HepG2 (cell line): ENCODE data around the gene ATP4A. TPM values are rescaled to one million over a fixed set of nuclear protein-coding genes. Genes with fewer than 3 reads are reported as not detected.

Experiments used
- ATAC-seq: fragments of 200-7000 bp; cut with Tn5 transposase; 3 replicates; pipeline ENCODE4 v1.9.1; 2020; ENCODE audit warnings: mild to moderate bottlenecking, moderate library complexity
- BruUV-seq: library from RNA; stranded (reverse); fragments of 400-500 nt; replicated peaks from 2 replicates; lab custom pipeline; 2021; lab: Mats Ljungman, UMichigan
- CTCF ChIA-PET: fragments of 300-600 bp; formaldehyde crosslinking; extraction: SDS; loops from one replicate; lab custom pipeline; 2021; ENCODE audit warnings: low total read pairs, inconsistent platforms, low intra/inter-chr PET ratio; lab: Yijun Ruan, JAX
- POLR2A ChIA-PET: fragments of 350-600 bp; sonication (Branson Sonifier 250); formaldehyde crosslinking; loops from one replicate; lab custom pipeline; 2020; ENCODE audit warnings: antibody characterized with exemption, inconsistent platforms; lab: Yijun Ruan, JAX
- DNase-seq: peaks from one replicate; pipeline ENCODE4 v3.0.0-alpha.2; 2015; ENCODE audit warnings: low spot score
- FAIRE-seq: peaks from 3 replicates; lab custom pipeline; 2011; peaks lifted over from hg19 to GRCh38; lab: Jason Lieb, UNC
- H2AFZ ChIP-seq: one replicate; pipeline ENCODE4 v1.6.1; 2011; ENCODE audit warnings: low read length, inconsistent platforms
- H3K27ac ChIP-seq: fragments of 300-600 bp; 3 replicates; pipeline ENCODE4 v1.8.0; 2011; ENCODE audit warnings: mixed run types, mild to moderate bottlenecking, mixed read lengths, low read length, inconsistent platforms; ENCODE audit not compliant: insufficient read depth; ENCODE audit errors: extremely low read length
- H3K27me3 ChIP-seq, 2 experiments: fragments of 200-600 bp in 1 of 2; 2 replicates in 1 of 2; 3 replicates in 1 of 2; pipeline versions ENCODE4 v1.6.0 to v1.8.0; 2011; ENCODE audit warnings: low read length in 2 of 2, mild to moderate bottlenecking in 2 of 2, moderate library complexity in 2 of 2, inconsistent platforms in 1 of 2; ENCODE audit not compliant: insufficient read depth in 2 of 2, control insufficient read depth in 1 of 2
- H3K36me3 ChIP-seq, 2 experiments: fragments of 200-600 bp in 1 of 2; replicated peaks in 1 of 2; 2 replicates in 1 of 2; 3 replicates in 1 of 2; pipeline versions ENCODE4 v1.5.1 to v1.8.0; 2011; ENCODE audit warnings: low read length in 2 of 2, inconsistent platforms in 1 of 2; ENCODE audit not compliant: insufficient read depth in 2 of 2, control insufficient read depth in 1 of 2
- H3K4me1 ChIP-seq: 2 replicates; pipeline ENCODE4 v1.5.1; 2012; ENCODE audit warnings: low read length, inconsistent platforms; ENCODE audit not compliant: insufficient read depth
- H3K4me2 ChIP-seq: 2 replicates; pipeline ENCODE4 v1.6.0; 2011; ENCODE audit warnings: low read depth, low read length, inconsistent platforms
- H3K4me3 ChIP-seq, 3 experiments: fragments of 200-600 bp in 1 of 3; sonication (generic), shearing (Covaris generic) in 1 of 3; replicated peaks in 1 of 3; 2 replicates each; pipeline ENCODE4 v1.5.1; 2011 to 2016; ENCODE audit warnings: low read length in 3 of 3, inconsistent platforms in 2 of 3, low read depth in 2 of 3, mild to moderate bottlenecking in 2 of 3, control low read depth in 1 of 3, mixed read lengths in 1 of 3; ENCODE audit not compliant: insufficient read depth in 1 of 3
- H3K79me2 ChIP-seq: one replicate; pipeline ENCODE4 v1.6.1; 2011; ENCODE audit warnings: low read length, inconsistent platforms; ENCODE audit not compliant: insufficient read depth
- H3K9ac ChIP-seq: 2 replicates; pipeline ENCODE4 v1.6.0; 2011; ENCODE audit warnings: mild to moderate bottlenecking, low read depth, low read length, inconsistent platforms; ENCODE audit not compliant: insufficient read depth
- H3K9me3 ChIP-seq: 2 replicates; pipeline ENCODE4 v1.5.1; 2012; ENCODE audit warnings: mild to moderate bottlenecking, low read length
- H4K20me1 ChIP-seq: 2 replicates; pipeline ENCODE4 v1.6.0; 2011; ENCODE audit warnings: inconsistent platforms, mild to moderate bottlenecking, low read length, moderate library complexity; ENCODE audit not compliant: insufficient read depth
- ATF7 ChIP-seq, 2 experiments: fragments of 450-650 bp in 1 of 2; sonication (generic) in 1 of 2; formaldehyde crosslinking in 1 of 2; IDR thresholded peaks; 2 replicates each; pipeline versions ENCODE4 v1.4.0 to v1.6.1; 2016 to 2020; ENCODE audit warnings: antibody characterized with exemption in 1 of 2, mild to moderate bottlenecking in 1 of 2, missing genetic modification reagents in 1 of 2
- FOXP1 ChIP-seq, 2 experiments: fragments of 450-650 bp in 1 of 2; IDR thresholded peaks; 2 replicates each; pipeline ENCODE4 v1.6.1; 2017 to 2018; ENCODE audit warnings: antibody characterized with exemption in 1 of 2
- GLI4 ChIP-seq: sonication (generic); formaldehyde crosslinking; IDR thresholded peaks from 2 replicates; pipeline ENCODE4 v1.5.1; 2020; ENCODE audit warnings: missing genetic modification reagents, mild to moderate bottlenecking, moderate library complexity, borderline replicate concordance
- HES4 ChIP-seq: sonication (generic); formaldehyde crosslinking; IDR thresholded peaks from 2 replicates; pipeline ENCODE4 v1.9.0; 2021; ENCODE audit warnings: mild to moderate bottlenecking, missing genetic modification reagents, borderline replicate concordance
- HMG20A ChIP-seq: IDR thresholded peaks from 2 replicates; pipeline ENCODE4 v1.6.1; 2016; ENCODE audit warnings: borderline replicate concordance
- ZNF263 ChIP-seq: sonication (generic); formaldehyde crosslinking; IDR thresholded peaks from 2 replicates; pipeline ENCODE4 v1.4.0; 2020; ENCODE audit warnings: missing genetic modification reagents
- ZNF292 ChIP-seq: sonication (generic); formaldehyde crosslinking; IDR thresholded peaks from 2 replicates; pipeline ENCODE4 v1.8.1; 2022; ENCODE audit warnings: mild to moderate bottlenecking, low read depth, missing genetic modification reagents, borderline replicate concordance
- ZNF333 ChIP-seq: sonication (generic); formaldehyde crosslinking; IDR thresholded peaks from 2 replicates; pipeline ENCODE4 v1.4.0; 2020; ENCODE audit warnings: mild to moderate bottlenecking, missing genetic modification reagents, borderline replicate concordance
- ZNF746 ChIP-seq: sonication (generic); formaldehyde crosslinking; IDR thresholded peaks from 2 replicates; pipeline ENCODE4 v1.8.0; 2022; ENCODE audit warnings: mild to moderate bottlenecking, missing genetic modification reagents
- ZNF850 ChIP-seq: sonication (generic); formaldehyde crosslinking; conservative IDR thresholded peaks from 2 replicates; pipeline ENCODE4 v1.9.0; 2021; ENCODE audit warnings: mild to moderate bottlenecking, missing genetic modification reagents
- ZNF878 ChIP-seq: sonication (generic); formaldehyde crosslinking; IDR thresholded peaks from 2 replicates; pipeline ENCODE4 v1.8.1; 2023; ENCODE audit warnings: mild to moderate bottlenecking, missing genetic modification reagents, moderate library complexity
- WGBS: methylation state at CpG from one replicate; pipeline ENCODE4 v1.1.6; 2017; ENCODE audit warnings: low lambda C conversion rate; 5-methylcytosine and 5-hydroxymethylcytosine counted together
- in situ Hi-C: cut with HindIII; loops from 2 replicates; pipeline ENCODE4 v1.10.0; 2017; ENCODE audit warnings: low pct_unique_long_range_greater_than_20kb; ENCODE audit not compliant: extremely low pct_ligation_motif_present
- intact Hi-C: fragments of 100-400 bp; cut with micrococcal nuclease; formaldehyde crosslinking; loops from one replicate; pipeline ENCODE4 v1.10.0; 2022; ENCODE audit not compliant: unreplicated experiment
- polyA plus RNA-seq, 8 experiments: library from polyadenylated mRNA; depleted of rRNA in 3 of 8; stranded (reverse) in 7 of 8; unstranded in 1 of 8; fragments of >200 nt; fragmentation: Illumina TruSeq in 4 of 8; extraction: Trizol in 4 of 8; gene quantifications; 2 replicates each; pipeline versions ENCODE4 v1.2.1 to v1.2.3, GENCODE V29; 2011 to 2016; ENCODE audit warnings: low read depth in 4 of 8, missing spikeins in 1 of 8, mixed read lengths in 1 of 8; ENCODE audit not compliant: insufficient read depth in 1 of 8
- total RNA-seq, 5 experiments: library from RNA; depleted of rRNA; stranded (reverse); fragments of >200 nt; fragmentation: Illumina TruSeq; extraction: Trizol; gene quantifications; 2 replicates each; pipeline ENCODE4 v1.2.3, GENCODE V29; 2016; ENCODE audit warnings: low read depth in 1 of 5
- TF ChIP-seq, protein P1 (sequence below): sonication (generic); formaldehyde crosslinking; IDR thresholded peaks from one replicate; pipeline ENCODE4 v1.5.1; 2020; ENCODE audit warnings: mild to moderate bottlenecking, missing genetic modification reagents; ENCODE audit errors: not compliant biosample characterization
- TF ChIP-seq, protein P2 (sequence below): sonication (generic); formaldehyde crosslinking; IDR thresholded peaks from 2 replicates; pipeline ENCODE4 v1.5.0; 2020; ENCODE audit warnings: missing genetic modification reagents

ATP4A gene
- total and polyA plus RNA-seq, 2 of the 13 experiments (the other 11 are each of a cell fraction or from before 2014, with no cell fraction given), result 0.08 to 0.11 TPM

DNA sequence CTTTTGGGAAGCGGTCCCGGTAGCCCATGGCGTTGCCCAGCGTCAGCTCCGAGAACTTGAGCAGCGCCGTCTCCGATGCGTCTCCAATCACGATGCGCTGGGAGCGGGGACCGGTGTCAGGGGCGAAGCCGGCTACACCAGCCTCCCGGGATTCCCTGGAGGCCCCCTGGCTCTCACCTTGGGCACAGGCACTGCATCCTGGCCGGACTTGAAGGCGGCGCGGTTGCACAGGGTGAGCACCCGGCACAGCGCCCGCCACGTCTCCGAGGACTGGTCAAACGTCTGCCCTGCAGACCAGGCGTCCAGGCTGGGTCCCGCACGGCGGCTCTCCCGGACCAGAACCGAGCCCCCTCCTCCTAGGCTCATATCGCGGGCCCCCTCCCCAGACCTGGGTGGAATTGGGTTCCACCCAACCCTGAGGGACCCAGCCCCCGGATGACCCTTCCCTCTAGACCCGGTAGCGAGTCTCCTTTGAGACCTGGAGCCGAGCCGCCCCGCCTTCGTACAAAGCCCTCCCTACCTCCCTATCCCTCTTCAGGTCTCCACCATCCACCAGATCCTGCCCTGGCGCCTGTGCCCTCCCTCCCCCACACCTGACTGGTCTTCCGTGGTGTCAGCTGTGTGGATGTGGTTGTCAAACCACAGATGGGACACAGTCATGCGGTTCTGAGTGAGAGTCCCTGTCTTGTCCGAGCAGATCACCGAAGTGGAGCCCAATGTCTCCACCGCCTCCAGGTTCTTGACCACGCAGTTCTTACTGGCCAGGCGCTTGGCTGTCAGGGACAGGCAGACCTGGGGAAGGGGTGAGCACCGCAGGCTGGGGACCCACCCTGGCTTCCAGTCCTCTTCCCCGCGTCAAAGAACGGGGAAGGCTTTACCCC, 4.8 kb downstream of the ATP4A start:
- no peak overlapping the region for H3K4me2 ChIP-seq
- no TSS peak for BruUV-seq
- ATAC-seq (no peak), FAIRE-seq (no peak), DNase-seq (no peak)
- H3K36me3 ChIP-seq, result no peaks in the 10 kb centered on the region
- H2AFZ ChIP-seq, result no peak overlapping the region
- H3K9ac ChIP-seq, result no peak overlapping the region
- H3K79me2 ChIP-seq, result no peaks in the 10 kb centered on the region
- in situ Hi-C loops, result loop anchor here (5.0 kb wide), 1 partner anchor 34 kb away; no protein-coding TSS in a partner anchor
- WGBS, result 74% methylated on average over 18 of the region's 53 CpGs
- H4K20me1 ChIP-seq, result no peaks in the 10 kb centered on the region
- no peak overlapping the region; a peak in 1 of 6 replicates for H3K4me3 ChIP-seq
- intact Hi-C loops, result loop anchor here (5.0 to 10.0 kb wide), 3 partner anchors 34 to 86 kb away; partner anchors contain the start of genes COX6B1, ETV2 and HAUS5
- peaks cover 25% of the 10 kb centered on the region for H3K4me1 ChIP-seq
- H3K27ac ChIP-seq, result no peak overlapping the region
- ChIA-PET CTCF (interaction anchor here (1.0 to 1.8 kb wide), 2 partner anchors 34 to 135 kb away, joined by 3 to 4 read pairs; no protein-coding TSS in a partner anchor), POLR2A (interaction anchor here (1.1 to 1.4 kb wide), 7 partner anchors 9 to 144 kb away, joined by 3 to 6 read pairs (median 4); partner anchors contain the start of gene COX6B1)
- H3K27me3 ChIP-seq, result peaks cover 1 to 54% of the 10 kb centered on the region in 2 experiments; a peak in 3 of 5 replicates
- no peaks in the 10 kb centered on the region for H3K9me3 ChIP-seq
- TF ChIP-seq, protein P1, sequence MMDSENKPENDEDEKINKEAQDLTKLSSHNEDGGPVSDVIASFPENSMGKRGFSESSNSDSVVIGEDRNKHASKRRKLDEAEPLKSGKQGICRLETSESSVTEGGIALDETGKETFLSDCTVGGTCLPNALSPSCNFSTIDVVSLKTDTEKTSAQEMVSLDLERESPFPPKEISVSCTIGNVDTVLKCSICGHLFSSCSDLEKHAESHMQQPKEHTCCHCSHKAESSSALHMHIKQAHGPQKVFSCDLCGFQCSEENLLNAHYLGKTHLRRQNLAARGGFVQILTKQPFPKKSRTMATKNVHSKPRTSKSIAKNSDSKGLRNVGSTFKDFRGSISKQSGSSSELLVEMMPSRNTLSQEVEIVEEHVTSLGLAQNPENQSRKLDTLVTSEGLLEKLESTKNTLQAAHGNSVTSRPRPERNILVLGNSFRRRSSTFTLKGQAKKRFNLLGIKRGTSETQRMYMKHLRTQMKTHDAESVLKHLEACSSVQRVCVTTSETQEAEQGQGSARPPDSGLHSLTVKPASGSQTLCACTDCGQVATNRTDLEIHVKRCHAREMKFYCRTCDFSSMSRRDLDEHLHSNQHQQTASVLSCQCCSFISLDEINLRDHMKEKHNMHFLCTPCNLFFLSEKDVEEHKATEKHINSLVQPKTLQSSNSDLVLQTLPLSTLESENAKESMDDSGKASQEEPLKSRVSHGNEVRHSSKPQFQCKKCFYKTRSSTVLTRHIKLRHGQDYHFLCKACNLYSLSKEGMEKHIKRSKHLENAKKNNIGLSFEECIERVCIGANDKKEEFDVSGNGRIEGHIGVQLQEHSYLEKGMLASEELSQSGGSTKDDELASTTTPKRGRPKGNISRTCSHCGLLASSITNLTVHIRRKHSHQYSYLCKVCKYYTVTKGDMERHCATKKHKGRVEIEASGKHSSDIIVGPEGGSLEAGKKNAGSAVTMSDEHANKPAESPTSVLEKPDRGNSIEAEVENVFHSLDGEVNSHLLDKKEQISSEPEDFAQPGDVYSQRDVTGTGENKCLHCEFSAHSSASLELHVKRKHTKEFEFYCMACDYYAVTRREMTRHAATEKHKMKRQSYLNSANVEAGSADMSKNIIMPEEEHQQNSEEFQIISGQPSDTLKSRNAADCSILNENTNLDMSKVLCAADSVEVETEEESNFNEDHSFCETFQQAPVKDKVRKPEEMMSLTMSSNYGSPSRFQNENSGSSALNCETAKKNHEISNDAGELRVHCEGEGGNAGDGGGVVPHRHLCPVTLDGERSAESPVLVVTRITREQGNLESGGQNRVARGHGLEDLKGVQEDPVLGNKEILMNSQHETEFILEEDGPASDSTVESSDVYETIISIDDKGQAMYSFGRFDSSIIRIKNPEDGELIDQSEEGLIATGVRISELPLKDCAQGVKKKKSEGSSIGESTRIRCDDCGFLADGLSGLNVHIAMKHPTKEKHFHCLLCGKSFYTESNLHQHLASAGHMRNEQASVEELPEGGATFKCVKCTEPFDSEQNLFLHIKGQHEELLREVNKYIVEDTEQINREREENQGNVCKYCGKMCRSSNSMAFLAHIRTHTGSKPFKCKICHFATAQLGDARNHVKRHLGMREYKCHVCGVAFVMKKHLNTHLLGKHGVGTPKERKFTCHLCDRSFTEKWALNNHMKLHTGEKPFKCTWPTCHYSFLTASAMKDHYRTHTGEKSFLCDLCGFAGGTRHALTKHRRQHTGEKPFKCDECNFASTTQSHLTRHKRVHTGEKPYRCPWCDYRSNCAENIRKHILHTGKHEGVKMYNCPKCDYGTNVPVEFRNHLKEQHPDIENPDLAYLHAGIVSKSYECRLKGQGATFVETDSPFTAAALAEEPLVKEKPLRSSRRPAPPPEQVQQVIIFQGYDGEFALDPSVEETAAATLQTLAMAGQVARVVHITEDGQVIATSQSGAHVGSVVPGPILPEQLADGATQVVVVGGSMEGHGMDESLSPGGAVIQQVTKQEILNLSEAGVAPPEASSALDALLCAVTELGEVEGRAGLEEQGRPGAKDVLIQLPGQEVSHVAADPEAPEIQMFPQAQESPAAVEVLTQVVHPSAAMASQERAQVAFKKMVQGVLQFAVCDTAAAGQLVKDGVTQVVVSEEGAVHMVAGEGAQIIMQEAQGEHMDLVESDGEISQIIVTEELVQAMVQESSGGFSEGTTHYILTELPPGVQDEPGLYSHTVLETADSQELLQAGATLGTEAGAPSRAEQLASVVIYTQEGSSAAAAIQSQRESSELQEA (CRISPR knock-in tag), result no peak
- TF ChIP-seq HES4 (CRISPR knock-in tag), result no peak
- TF ChIP-seq GLI4, result no peak
- TF ChIP-seq ATF7 (IDR thresholded peaks at IDR 0.05), result no peak
- TF ChIP-seq ATF7 (CRISPR knock-in tag; IDR thresholded peaks at IDR 0.05), result no peak
- TF ChIP-seq ZNF746 (CRISPR knock-in tag), result no peak
- no peak for TF ChIP-seq ZNF333 (CRISPR knock-in tag)
- TF ChIP-seq ZNF263 (CRISPR knock-in tag), result no peak
- TF ChIP-seq ZNF850, result no peak
- no peak for TF ChIP-seq FOXP1 (IDR thresholded peaks at IDR 0.05)
- TF ChIP-seq FOXP1 (CRISPR knock-in tag; IDR thresholded peaks at IDR 0.05), result no peak
- TF ChIP-seq HMG20A (CRISPR knock-in tag), result no peak
- TF ChIP-seq ZNF292 (CRISPR knock-in tag), result no peak
- TF ChIP-seq, protein P2, sequence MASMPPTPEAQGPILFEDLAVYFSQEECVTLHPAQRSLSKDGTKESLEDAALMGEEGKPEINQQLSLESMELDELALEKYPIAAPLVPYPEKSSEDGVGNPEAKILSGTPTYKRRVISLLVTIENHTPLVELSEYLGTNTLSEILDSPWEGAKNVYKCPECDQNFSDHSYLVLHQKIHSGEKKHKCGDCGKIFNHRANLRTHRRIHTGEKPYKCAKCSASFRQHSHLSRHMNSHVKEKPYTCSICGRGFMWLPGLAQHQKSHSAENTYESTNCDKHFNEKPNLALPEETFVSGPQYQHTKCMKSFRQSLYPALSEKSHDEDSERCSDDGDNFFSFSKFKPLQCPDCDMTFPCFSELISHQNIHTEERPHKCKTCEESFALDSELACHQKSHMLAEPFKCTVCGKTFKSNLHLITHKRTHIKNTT (CRISPR knock-in tag), result no peak
- TF ChIP-seq ZNF878 (CRISPR knock-in tag), result no peak
